ENCODE results near the gene PRRC2B.

Gene PRRC2B

GRCh38 chr9:131419716-131420115 lies 25.8 kb downstream of the PRRC2B start:
- TF ChIP-seq, protein P1, sequence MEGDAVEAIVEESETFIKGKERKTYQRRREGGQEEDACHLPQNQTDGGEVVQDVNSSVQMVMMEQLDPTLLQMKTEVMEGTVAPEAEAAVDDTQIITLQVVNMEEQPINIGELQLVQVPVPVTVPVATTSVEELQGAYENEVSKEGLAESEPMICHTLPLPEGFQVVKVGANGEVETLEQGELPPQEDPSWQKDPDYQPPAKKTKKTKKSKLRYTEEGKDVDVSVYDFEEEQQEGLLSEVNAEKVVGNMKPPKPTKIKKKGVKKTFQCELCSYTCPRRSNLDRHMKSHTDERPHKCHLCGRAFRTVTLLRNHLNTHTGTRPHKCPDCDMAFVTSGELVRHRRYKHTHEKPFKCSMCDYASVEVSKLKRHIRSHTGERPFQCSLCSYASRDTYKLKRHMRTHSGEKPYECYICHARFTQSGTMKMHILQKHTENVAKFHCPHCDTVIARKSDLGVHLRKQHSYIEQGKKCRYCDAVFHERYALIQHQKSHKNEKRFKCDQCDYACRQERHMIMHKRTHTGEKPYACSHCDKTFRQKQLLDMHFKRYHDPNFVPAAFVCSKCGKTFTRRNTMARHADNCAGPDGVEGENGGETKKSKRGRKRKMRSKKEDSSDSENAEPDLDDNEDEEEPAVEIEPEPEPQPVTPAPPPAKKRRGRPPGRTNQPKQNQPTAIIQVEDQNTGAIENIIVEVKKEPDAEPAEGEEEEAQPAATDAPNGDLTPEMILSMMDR (conservative IDR thresholded peaks at IDR 0.05; ENCODE audit: low read length), result no peak
- no peak overlapping the region for H3K4me3 ChIP-seq (ENCODE audit: low read length)
- no peak for DNase-seq (ENCODE audit: low read depth)

- TF ChIP-seq, protein P1 (conservative IDR thresholded peaks at IDR 0.05; ENCODE audit: low read length), result peak; percentile 45
- DNase-seq (ENCODE audit: low read depth), result peak; percentile 50
Measured at GRCh38 chr9:131420980-131421624, 27.2 kb downstream of the PRRC2B start.

GRCh38 chr9:131421691-131422090 lies 27.8 kb downstream of the PRRC2B start:
- TF ChIP-seq, protein P1 (conservative IDR thresholded peaks at IDR 0.05; ENCODE audit: low read length), result no peak
- no peak overlapping the region for H3K4me3 ChIP-seq (ENCODE audit: low read length)
- no peak for DNase-seq (ENCODE audit: low read depth)

More at GRCh38 chr9:131420980-131421624, 27.2 kb downstream of the PRRC2B start:
- no peak overlapping the region for H3K4me3 ChIP-seq (ENCODE audit: low read length)

- TF ChIP-seq, protein P1 (conservative IDR thresholded peaks at IDR 0.05; ENCODE audit: low read length), result peak; percentile 10; the same call in 1 of the 2 replicates
- H3K4me3 ChIP-seq (ENCODE audit: low read length), result no peak overlapping the region
- DNase-seq (ENCODE audit: low read depth), result no peak
Measured at GRCh38 chr9:131422241-131422792, 28.4 kb downstream of the PRRC2B start.

- H3K4me3 ChIP-seq (ENCODE audit: low read length), result no peak overlapping the region
- DNase-seq (ENCODE audit: low read depth), result peak; percentile 68
- TF ChIP-seq, protein P1 (conservative IDR thresholded peaks at IDR 0.05; ENCODE audit: low read length), result no peak
Measured at GRCh38 chr9:131423171-131423581, 29.3 kb downstream of the PRRC2B start.

GRCh38 chr9:131426545-131426944 lies 32.7 kb downstream of the PRRC2B start:
- H3K4me3 ChIP-seq (ENCODE audit: low read length), result no peak overlapping the region
- peak; percentile 47 for DNase-seq (ENCODE audit: low read depth)
- TF ChIP-seq, protein P1 (conservative IDR thresholded peaks at IDR 0.05; ENCODE audit: low read length), result no peak

All from AG10803 (cell line).